GM18519 (cell line): ENCODE results near the gene MAPK8.

Experiments
- ATAC-seq: cut with Tn5 transposase; IDR thresholded peaks from one replicate; pipeline ENCODE4 v1.9.1; 2021; ENCODE audit warnings: mild to moderate bottlenecking, moderate library complexity; ENCODE audit not compliant: unreplicated experiment, low FRiP score

Gene MAPK8

DNA sequence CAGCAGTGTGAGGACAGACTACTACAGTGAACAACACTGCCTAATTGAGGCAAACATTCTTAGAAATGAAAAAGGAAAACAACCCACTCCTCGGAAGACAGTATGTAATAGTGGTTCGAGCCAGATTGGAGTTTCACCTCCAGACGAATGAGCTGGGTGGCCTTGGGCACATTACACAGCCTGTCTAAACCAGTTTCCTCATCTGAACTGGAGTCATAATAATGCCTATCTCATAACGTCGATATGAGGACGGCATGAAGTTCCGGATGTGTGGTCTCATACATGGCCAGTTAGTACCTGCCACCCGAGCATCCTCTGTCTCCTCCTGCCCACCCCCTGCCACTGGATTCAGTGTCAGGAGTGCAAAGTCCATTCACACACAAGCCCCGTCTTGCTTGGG is 16.2 kb upstream of the MAPK8 start:
- no peak for ATAC-seq

DNA sequence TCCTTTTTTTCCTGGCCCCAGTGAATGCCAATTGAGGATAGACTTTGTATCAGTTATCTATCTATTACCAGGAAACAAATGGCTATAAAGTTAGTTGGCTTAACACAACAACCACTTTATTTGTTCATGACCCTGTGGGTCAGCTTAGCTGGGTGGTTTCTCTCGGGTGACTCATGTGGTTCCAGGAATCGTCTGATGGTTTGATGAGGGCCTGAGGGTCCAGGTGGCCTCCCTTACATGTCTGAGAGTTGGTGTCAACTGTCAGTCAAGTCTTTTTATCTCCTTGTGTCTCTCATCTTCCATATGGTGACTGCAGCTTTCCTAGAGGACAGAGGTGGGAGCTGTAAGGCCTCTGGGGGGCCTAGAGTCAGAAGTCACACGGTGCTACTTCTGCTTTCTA is 15.3 kb upstream of the MAPK8 start:
- ATAC-seq: no peak

DNA sequence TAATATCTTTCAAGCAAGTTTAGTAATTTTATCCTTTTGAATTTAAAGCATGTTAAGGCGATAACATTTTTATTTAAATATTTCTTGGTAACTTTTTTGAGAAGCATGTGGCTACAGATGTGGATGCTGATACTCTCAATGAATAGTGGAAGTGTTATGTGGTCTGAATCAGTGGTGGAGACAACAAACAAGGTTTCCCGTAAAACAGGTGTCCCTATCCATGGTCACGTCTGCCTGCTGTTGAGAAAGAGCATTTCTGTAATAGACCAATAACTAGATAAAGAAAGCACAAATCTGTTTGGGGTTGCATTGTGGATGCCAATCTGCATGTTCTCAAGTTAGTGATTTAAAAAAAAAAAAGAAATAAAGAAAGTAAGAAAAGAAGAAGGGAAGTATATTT is 13.9 kb upstream of the MAPK8 start:
- ATAC-seq: no peak

DNA sequence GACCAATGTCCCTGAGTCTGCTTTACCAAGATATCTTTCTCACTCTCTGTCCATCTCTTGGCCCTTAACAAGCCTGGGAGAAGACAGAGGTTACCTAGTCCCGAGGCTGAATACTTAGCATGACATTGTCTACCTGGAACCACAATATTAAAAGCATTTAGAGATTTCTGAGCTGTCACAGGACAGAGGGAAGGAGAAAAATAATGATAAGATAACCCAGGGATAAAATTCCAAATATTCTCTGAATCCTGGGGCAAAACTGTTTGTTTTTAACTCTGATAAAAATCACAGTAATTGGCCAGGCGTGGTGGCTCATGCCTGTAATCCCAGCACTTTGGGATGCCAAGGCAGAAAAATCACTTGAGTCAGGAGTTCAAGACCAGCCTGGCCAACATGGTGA is 12.0 kb upstream of the MAPK8 start:
- no peak for ATAC-seq

DNA sequence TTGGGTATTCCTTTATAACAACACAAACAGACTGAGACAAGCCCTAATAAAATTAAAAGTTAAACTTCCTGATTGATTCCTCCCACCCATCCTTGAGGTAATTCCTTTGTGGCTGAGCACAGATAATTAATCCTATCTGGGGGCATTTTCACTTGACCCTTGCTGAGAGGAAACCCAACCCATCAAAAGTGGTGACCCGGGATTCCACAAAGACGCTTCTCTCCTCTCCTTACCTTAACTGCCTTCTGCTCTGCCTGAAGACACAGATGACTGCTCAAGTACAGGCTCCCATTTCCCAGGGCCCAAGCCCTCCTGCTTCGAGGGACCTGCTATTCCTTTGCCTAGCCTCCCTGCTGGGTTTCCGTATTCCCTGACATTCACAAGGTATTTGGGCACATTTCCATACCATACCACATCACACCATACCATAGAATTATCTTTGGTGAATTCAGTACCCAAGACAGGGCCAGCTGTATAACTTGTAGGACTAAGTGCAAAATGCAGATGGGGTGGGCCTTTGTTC is 9.8 kb upstream of the MAPK8 start:
- no peak for ATAC-seq

DNA sequence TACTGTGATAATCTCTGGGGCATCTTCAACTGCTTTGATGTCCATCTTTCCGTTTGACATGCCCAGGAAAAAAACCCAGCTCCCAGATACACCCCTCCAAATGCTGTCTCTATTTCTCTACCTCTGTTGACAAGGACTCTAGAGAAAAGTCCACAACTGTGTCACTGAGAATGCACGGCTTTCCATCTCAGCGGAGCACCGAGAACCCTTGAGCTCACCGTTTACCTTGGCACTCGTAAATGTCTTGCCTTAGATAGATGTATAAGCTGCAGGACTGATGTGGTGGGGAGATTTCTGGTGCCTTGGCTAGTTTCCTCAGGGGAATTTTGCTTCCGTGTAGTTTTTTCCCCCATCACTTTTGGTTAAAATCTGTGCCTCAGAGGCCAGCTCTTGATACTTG is 7.4 kb upstream of the MAPK8 start:
- ATAC-seq: no peak

DNA sequence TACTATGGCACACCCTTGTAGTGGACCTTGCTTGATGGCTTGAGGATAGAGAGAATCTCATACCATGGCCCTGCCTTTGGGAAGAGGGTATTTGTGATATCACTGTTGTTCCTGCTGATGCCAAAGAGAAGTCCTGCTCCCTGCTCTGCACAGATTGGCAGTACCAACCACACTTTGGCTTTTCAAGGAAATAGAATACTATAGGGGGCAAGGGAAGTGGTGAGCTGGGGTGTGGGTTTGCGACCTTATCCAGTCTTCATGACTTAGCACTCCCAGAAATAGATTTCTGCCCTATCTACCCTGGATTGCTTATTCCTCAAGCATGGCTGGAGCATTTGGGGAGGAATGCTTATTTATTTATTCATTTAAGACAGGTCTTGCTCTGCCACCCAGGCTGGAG is 6.8 kb upstream of the MAPK8 start:
- no peak for ATAC-seq

DNA sequence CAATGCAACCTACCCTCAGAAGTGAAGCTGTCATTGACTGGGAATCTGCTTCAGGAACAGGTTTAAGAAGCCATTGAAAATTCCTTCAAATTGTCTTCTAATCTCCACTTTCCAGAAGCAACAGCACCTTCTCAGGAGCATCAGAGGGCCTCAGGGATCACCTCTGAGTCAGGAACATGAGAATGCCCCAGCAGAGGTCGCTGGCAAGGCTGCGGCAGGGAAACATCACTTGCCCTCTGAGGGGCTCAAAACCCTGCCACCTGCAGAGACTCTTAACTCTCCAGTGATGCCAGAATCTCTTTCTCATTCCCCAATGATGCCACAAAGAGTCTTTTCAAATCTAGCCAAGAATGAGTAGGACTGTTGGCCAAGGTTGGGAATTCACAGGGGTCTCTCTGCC is 5.9 kb upstream of the MAPK8 start:
- no peak for ATAC-seq

DNA sequence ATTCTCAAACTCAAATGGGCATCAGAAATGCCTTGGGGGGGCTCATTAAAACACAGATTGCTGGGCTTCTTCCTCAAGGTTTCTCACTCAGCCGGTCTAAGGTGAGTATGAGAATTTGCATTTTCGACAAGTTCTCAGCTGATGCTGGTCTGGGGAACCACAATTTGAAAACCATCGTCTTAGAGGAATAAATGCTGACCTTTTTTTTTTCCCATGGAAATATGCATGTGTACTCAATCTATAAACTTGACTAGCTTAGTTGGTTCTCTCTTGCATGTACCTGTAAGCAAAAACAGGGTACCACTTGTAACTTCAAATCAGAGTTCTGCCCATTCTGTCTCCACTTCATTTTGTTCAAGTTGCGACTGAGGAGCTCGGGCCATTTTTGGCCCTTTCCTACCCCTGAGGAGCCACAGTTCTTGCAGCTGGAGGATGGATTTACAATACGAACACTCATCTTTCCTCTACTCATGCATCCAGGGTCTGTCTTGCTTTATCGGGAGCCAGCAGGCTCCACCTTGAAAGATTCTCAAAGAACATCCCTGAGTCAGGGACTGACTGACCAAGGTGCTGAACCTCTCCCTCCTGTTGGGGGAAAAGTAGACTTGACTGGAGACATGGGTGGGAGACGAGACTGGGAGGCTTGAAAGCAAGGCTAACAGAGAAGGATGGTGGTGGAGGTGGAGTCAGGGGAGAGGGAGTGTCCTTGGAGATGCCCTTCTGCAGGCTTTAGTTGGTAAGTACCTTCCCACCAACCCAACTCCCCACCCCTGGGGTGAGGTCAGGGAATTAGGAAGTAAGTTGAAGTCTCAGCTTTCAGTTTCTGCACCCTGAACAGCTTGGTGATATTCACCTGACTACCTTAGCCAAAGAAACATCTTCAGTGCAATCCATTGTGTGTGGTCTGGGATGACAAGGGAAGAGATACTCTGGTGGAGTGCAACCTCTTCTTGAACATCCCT is 3.7 kb upstream of the MAPK8 start:
- ATAC-seq: no peak

DNA sequence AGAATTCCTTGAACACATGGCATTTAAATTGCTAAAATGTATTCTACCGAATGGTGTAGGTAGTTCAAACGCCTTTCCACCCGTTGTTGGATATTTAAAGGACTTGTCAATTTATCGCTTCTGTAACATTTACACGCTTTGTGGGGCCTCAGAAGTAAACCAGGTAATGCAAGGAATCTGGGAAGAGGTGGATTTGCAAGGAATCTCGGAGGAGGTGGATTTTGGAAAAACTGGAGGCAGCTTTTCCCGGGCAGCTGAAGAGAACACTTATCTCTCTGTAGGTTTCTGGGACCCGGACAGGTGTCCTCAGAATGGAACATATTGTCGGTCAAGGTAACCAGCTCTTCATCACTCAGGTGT is 592 bp upstream of the MAPK8 start:
- no peak for ATAC-seq

DNA sequence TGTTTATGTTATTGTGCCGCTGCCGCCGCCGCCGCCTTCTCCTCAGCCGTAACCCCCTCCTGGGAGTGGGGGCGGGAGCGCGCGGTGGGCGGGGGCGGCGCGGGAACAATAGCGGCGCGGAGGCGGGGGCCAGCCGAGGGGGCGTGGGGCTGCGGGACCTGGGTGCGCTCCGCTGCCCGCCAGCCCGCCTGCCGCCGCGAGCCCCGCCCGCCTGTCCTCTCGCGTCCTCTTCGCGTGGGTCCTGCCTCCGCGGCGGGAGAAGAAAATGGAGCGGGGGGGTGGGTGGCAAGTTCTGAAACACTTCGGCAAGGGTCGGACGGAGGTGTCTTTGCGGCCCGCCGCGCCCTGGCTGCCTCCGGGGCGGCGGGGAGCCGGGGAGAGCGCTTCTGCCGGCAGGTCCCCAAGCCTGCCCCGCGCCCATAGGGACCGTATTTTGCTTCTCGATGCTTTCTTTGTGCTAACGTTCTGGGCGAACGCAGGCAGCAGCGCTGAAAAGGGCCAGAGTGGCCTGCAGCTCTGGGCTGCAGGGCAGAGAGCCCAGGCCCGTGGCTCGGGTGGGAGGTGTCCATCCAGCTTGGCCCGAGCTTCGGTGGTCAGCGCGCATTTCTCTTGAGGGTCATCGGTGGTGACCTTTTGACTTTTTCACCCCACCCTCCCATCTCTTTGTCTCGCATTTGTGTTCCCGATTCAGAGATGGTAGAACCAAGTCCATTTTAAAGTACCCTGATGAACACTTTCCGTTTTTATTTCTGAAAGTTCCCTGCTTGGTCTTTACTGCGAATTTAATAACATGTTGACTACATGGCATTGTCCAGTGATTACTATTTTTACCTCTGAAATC is 613 bp downstream of the MAPK8 start:
- peak; percentile 23 for ATAC-seq

DNA sequence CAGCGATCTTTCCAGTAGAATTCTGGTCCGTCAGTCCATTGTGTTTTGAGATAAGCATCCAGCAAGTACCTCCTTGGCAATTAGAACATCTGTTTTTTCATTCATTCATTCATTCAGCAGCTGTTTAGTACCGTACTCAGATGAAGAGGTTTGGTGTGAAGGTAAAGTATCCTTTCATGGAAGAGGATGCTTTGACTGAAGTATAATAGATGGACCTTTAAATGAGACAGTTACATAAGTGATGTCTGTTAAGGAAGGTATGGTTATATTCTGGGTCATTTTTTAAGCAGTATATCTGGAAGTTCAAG is 1.2 kb downstream of the MAPK8 start:
- ATAC-seq: no peak

DNA sequence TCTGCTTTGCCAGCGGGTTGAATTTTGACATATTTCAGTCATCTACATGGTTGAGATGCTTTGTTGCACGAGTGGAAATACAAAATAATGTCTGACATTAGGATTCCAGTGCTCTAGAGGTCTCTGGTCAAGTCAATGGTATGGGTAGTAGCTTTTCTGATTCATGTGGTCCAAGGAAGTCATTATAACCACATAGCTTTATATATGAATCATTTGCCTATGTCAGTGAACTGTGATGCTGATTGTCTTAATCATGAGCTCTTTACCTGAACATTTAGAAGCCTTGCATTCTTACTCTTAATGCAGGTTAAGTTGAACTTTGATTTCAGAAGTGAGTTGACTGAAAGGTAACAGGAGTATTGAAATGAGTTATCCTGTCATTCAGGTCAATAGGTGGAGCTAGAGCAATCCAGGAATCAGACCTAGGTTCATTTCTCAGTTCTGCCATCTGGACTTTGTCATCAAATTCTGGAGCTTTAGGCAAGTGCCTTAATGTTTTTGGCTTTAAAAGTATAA is 3.3 kb downstream of the MAPK8 start:
- ATAC-seq: no peak

DNA sequence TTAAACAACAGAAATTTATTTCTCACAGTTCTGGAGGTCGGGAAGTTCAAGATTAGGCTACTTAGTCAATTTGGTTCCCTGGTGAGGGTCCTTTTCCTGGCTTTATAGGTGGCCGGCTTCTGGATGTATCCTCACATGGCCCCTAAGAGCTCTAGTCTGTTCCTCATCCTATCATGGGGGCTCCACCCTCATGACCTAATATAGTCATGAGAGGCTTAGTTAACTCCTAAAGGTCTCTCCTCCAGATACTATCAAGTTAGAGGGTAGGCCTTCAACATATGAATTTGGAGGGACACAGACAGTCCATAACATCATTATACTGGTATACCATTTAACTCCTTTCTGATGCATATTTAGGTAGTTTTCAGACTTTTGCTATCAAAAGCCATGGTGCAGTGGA is 7.6 kb downstream of the MAPK8 start:
- no peak for ATAC-seq

DNA sequence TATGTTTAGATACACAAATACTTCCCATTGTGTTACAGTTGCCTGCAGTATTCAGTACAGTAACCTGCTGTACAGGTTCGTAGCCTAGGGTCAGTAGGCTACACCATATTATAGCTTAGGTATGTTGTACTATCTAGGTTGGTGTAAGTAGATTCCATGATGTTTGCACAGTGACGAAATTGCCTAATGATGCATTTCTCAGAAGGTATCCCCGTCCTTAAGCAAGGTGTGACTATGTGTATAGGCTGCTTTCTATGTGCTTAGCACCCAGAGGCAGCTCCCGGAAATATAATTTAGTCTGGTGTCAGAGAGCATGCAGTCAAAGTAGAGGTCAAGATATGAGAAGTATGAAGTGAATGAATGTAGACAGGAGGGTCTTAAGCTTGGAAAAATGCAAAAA is 9.8 kb downstream of the MAPK8 start:
- ATAC-seq: no peak

DNA sequence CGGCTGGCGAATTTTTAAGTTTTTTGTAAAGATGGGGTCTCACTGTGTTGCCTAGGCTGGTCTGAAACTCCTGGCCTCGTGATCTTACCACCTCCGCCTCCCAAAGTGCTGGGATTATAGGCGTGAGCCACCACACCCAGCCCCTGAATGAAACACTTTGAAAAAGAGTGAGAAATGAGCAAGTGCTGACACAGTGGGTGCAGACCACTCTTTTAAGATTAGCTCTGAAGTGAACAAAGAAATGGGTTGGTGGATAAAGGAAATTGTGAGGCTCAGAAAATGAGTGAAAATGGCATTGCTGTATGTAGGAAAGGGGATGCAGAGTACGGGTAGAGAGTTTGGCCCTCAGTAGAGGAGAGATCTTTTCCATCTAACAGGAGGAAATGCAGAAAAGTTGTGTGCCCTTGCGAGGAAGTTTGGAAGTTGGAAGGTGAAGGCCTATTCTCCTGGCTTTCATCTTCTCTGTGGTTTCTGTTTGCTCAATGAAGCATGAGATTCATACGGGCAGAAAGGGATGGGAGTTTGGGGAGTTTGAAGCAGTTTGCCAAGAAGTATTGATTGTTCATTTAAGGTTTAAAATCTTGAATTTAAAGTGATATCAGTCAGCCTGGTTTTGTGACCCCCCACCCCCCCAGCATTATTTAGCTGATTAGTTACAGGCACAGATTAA is 11.0 kb downstream of the MAPK8 start:
- ATAC-seq: no peak

DNA sequence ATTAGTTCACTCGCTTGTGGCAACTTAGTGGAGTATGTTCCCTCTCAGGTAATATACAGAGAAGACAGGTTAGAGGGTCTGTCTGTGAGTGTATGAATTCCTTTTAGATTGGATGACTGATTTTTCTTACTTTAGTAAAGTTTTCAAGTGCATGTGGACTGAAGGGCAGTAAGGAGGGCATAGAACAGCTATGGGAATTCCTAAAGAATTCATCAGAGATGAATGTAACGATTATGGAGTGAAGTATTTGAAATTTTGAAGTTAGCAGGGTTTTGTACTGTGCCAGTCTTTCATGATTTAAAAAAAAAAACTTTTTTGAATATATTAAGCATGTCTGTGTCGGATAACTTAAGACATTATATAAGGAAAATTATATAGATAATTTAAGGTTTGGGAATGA is 15.5 kb downstream of the MAPK8 start:
- no peak for ATAC-seq

DNA sequence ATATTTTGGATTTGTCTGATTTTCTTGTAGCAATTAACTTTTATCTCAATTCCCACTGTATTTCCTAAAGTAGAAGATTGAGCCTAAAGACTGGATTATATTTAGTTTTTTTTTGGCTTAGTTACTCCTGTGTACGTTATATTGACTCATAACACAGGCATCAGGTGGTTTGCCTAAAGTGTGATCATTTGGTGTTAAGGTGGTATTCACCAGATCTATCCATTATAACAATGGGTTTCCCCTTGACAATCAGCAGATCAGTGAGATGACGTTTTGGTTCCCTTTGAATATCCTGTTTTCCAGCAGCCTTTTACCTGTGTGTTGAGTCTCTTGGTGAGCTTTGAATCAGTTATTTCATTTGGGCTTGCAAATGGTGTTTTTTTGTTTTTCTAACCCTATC is 18.1 kb downstream of the MAPK8 start:
- no peak for ATAC-seq

DNA sequence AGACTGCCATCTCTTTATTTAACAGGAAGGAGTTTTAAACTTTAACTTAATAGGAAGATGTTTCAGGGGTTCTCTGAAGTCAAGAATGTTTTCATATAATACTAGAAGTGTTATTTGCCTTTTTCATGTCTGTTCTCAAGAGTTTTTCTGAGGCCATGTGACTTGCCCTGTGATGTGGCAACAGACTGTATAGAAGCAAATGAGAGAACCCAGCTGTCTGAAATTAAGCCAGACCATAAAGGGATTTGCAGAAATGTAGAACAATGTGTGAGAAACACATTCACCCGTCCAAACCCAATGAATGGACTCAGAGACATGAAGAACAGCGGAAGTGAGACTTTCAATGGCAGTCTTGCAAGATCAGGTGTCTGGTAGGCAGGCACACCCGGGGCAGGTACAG is 23.8 kb downstream of the MAPK8 start:
- no peak for ATAC-seq

DNA sequence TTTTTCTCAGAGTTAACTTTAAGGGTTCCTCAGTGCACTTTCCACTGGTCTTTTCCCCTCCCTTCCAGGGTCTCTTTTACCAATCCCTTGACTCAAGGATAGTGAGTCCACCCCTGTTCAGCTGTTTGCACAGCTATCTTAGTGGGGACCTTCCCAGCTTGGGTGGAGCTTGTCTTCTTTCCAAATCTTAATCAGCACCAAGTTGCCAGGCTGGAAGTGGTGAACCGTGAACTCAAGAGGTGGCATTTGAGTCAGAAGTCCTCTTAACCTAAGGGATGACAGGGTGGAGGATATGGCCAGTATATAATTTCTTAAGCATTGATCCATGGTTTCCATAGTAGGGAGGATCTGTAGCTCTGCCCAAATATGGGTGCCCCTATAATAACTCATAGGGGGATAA is 25.0 kb downstream of the MAPK8 start:
- no peak for ATAC-seq
